HL-60/S4 treated with retinoic acid at 250 ng/mL for 4 days and 3 days (cell line): Measurements from ENCODE around the gene TENM4.

Source experiments
- in situ Hi-C: fragments of 300-500 bp; cut with MboI; formaldehyde crosslinking; loops from 2 replicates; pipeline ENCODE4 v1.7.0; 2022; ENCODE audit warnings: low sequenced_read_pairs

Gene TENM4

GRCh38 chr11:78689585-78690153, 751.2 kb downstream of the TENM4 start:
- in situ Hi-C loops, result no loop called here

GRCh38 chr11:78689101-78689500, 751.7 kb downstream of the TENM4 start:
- in situ Hi-C loops, result no loop called here

DNA sequence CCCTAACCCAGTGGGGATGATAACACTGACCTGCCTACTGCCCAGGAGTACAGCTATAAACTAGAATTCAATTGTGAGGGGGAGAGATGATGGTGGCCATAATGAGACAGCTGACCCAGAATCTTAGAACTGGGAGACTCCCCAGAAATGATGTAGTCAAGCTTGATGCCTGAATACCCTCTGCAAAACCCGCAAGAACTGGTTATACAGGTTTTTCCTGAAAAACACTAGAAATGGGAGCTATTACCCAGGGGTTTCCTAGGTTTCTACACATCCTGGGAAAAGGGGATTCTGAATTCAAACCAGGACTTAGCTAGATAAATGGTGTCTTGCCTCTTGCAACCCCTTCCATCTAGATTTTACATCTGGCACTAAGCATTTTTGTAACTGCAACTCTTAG, 752.4 kb downstream of the TENM4 start:
- in situ Hi-C loops, result no loop called here

- in situ Hi-C loops, result no loop called here
Measured at GRCh38 chr11:78685156-78685555, 755.7 kb downstream of the TENM4 start.

DNA sequence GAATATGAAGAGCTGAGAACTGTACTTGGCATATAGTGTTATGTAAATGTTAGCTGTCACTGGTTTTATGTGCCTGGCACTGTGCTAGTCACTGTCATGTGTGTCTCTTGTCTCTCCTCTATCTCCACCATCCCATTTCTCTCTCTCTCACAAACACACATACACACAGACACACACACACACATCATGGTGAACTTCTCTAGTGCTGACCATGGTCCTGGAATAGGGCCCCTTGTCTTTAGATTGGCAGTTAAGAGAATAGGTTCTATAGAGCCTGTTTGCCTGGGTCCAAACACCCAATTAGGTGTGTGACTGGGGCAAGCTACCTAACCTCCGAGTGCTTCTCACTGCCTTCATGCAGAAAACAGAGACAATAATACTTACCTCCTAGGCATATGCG, 756.5 kb downstream of the TENM4 start:
- in situ Hi-C loops, result no loop called here

GRCh38 chr11:78683774-78684173, 757.1 kb downstream of the TENM4 start:
- in situ Hi-C loops, result no loop called here

- in situ Hi-C loops, result no loop called here
Measured at GRCh38 chr11:78676026-78676557, 764.7 kb downstream of the TENM4 start.

- in situ Hi-C loops, result loop anchor here (25.0 kb wide), 1 partner anchor 389 kb away; no protein-coding TSS in a partner anchor
Measured at GRCh38 chr11:78672850-78673620, 767.8 kb downstream of the TENM4 start.

GRCh38 chr11:78669249-78669648, 771.6 kb downstream of the TENM4 start:
- in situ Hi-C loops, result loop anchor here (25.0 kb wide), 1 partner anchor 393 kb away; no protein-coding TSS in a partner anchor

DNA sequence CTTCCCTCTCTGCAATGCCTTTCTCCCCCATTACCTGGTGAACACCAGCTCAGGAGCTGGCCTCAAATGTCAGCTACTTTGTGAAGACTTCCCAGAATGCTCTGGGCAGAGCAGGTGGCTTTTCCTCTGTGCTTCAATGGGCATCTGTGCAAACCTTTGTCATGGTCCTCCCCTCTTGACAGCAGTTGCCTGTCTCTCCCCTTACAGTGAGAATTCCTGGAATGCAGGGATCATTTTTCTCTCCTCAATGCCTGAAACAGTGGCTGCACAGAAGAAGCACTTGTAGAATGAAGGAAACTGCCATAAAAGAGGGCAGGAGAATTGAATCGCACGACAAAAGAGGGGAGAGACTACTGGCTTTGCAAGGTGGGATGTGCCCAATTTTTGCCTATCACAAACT, 773.4 kb downstream of the TENM4 start:
- in situ Hi-C loops, result loop anchor here (25.0 kb wide), 1 partner anchor 395 kb away; no protein-coding TSS in a partner anchor

- in situ Hi-C loops, result loop anchor here (25.0 kb wide), 1 partner anchor 396 kb away; no protein-coding TSS in a partner anchor
Measured at GRCh38 chr11:78666675-78667160, 774.1 kb downstream of the TENM4 start.

- in situ Hi-C loops, result loop anchor here (25.0 kb wide), 1 partner anchor 398 kb away; no protein-coding TSS in a partner anchor
Measured at GRCh38 chr11:78664636-78665035, 776.2 kb downstream of the TENM4 start.

- in situ Hi-C loops, result loop anchor here (25.0 kb wide), 1 partner anchor 399 kb away; no protein-coding TSS in a partner anchor
Measured at GRCh38 chr11:78662811-78663210, 778.0 kb downstream of the TENM4 start.

- in situ Hi-C loops, result loop anchor here (25.0 kb wide), 1 partner anchor 402 kb away; no protein-coding TSS in a partner anchor
Measured at GRCh38 chr11:78660471-78660870, 780.4 kb downstream of the TENM4 start.

DNA sequence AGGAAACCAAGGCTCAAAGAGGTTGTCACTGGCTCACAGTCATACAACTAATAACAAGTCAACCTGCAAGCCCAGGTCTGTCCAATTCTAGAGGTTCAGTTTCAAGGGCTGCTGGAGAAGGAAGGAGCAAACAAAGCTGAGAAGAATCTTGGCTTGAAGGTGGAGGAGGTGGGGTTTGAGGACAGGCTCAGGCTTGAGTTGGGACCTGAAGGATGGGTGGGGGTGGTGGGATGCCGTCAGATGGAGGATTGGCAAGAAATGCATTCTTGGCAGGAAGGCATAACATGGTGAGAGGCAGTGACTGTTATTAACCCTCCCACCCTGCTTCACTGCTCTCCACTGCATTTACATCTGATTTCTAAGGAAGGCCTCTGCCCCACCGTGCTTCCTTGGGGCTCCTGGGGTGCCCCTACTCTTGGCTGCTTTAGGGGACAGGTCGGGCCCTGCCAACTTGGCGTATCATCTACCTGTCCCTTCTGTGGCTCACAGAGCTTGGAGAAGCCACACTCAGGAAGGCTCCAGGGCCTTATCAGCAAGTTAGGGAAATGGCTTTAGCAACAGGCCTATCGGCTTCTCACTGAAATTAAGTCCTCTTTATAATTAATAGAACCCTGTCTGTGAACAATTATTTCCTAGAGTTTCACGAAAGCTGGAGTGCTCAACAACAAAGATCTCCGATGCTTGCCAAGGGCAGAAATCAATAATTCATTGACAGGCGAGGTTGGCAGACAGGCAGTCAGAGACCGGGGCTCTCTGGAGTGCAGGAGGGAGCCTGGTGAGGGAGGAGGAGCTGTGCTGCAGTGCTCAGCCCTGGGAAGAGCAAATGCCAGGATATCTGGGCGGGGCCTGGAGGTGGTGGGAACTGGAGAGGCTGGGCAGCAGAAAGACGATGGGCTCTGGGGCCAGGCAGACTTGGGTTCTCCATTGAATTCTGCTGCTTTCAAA, 781.2 kb downstream of the TENM4 start:
- in situ Hi-C loops, result loop anchor here (25.0 kb wide), 1 partner anchor 403 kb away; no protein-coding TSS in a partner anchor

DNA sequence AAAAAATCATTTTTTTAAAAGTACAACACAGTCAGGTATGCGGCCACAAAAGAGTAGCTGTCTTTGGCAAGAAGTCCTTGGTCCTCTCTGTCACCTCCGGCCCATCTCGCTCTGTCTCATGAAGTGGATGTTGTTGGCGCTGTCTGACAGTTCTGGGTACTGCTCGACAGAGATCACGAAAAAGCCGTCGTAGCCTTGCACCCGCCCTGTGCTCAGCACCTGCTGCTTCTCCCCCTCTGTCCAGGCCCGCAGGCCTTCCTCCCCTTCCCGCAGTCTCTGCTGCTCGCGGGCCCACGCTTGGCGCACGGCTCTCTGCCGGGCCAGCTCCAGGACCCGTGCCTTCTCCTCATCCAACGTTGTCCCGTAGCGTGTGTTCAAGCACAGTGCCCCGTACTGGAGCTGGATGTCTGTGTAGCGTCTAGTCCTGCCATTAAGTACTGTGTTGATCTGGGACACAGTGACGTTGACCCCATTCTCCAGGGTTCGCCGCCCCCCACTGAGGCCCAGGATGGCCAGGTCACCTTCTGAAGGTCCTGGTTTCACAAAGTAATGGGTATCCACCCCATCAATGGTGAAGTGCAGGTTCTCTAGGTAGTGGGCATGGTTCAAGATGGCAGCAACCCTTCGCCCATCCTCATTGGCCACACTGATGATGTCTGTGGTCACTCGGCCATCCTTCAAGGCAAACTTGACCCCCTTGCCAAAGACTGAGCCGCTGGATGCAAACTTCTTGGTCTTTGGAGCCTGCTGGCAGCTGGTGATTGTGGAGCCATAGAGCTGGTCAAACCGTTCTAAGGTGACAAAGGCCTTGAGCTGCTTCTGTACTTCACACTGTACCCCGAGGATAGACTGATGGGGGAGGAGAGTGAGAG, 782.6 kb downstream of the TENM4 start:
- in situ Hi-C loops, result loop anchor here (25.0 kb wide), 1 partner anchor 404 kb away; no protein-coding TSS in a partner anchor

GRCh38 chr11:78657441-78657840, 783.4 kb downstream of the TENM4 start:
- in situ Hi-C loops, result loop anchor here (25.0 kb wide), 1 partner anchor 405 kb away; no protein-coding TSS in a partner anchor

- in situ Hi-C loops, result loop anchor here (25.0 kb wide), 1 partner anchor 405 kb away; no protein-coding TSS in a partner anchor
Measured at GRCh38 chr11:78656984-78657383, 783.8 kb downstream of the TENM4 start.

- in situ Hi-C loops, result loop anchor here (25.0 kb wide), 1 partner anchor 406 kb away; no protein-coding TSS in a partner anchor
Measured at GRCh38 chr11:78656327-78656726, 784.5 kb downstream of the TENM4 start.
